Erythroblast (primary cell): ENCODE measurements around the gene IKBIP.
A peak's percentile ranks its signal among the peaks of the same experiment; 100 is the strongest.

Source experiments
- DNase-seq, 2 experiments: peaks; one replicate each; lab custom pipeline; 2025; lab: John Stamatoyannopoulos, UW
- GATA1 ChIP-seq: IDR thresholded peaks from 2 replicates; pipeline ENCODE4 v1.6.1; 2011; ENCODE audit warnings: low read depth, mild to moderate bottlenecking, control low read depth, low read length, moderate library complexity
- POLR2A ChIP-seq: IDR thresholded peaks from 2 replicates; pipeline ENCODE4 v1.6.1; 2011; ENCODE audit warnings: mild to moderate bottlenecking, low read length

IKBIP gene

DNA sequence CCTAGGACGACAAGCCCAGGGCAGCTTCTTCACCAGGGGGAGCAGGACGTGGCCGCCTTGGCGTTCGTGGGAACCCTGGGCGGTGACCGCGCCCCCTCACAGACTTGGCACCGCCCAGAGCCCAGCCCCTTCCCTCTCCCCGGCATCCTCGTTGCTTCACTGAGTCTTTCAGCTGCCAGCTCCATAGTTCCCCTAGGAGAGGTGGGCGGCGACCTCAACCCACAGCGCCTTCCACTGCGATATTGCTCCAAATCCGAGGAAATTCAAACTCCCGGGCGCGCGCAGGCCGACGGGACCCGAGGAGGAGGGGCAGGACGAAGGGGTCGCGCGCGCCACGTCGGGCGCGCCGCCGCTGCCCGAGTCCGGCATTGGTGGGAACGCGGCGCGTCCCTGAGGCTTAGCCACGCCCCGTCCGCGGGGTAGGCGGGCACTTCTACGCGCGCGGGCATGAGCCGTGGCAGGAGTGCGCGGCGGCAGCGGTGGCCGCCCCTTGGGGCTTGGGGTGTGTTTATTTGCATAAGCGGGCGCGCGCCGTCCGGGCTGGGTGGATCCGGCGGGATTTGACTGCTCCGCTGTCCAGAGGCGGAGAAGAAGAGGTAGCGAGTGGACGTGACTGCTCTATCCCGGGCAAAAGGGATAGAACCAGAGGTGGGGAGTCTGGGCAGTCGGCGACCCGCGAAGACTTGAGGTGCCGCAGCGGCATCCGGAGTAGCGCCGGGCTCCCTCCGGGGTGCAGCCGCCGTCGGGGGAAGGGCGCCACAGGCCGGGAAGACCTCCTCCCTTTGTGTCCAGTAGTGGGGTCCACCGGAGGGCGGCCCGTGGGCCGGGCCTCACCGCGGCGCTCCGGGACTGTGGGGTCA lies at the start of gene IKBIP, which contains the start of gene APAF1:
Gene IKBIP, minus strand, starts transcription at position 77 of the 860 bp plus-strand sequence. CDS start 87 bp downstream, outside the sequence.
Gene APAF1, plus strand, starts transcription at position 579 of the 860 bp plus-strand sequence. CDS start 3,070 bp downstream, outside the sequence.
- DNase-seq: peak; percentile 96 to 98
- no peak for TF ChIP-seq GATA1
- peak; percentile 68 for TF ChIP-seq POLR2A

DNA sequence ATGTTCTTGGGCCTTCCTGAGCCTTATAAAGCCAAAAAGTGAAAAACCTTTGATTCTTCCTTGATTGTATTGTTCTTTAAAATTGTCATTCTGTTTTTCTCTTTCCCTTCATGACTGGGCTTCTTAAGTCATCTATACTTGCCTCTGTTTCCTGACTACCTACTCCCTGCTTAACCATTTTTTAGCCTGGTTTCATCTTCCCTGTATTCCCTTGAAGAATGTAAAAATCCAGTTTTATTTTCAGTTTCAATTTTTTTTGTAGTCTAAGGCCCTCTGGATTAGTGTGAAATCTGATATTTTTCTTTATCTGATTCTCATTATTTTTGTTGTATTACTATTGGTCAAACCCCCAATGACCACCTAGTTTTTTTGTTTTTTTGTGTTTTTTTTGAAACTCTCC lies 46.8 kb upstream of the IKBIP start:
- no peak for DNase-seq
- TF ChIP-seq GATA1 (no peak), POLR2A (no peak)

- DNase-seq: no peak
- TF ChIP-seq GATA1 (no peak), POLR2A (no peak)
Observed at GRCh38 chr12:98686603-98687002, 42.0 kb upstream of the IKBIP start.

DNA sequence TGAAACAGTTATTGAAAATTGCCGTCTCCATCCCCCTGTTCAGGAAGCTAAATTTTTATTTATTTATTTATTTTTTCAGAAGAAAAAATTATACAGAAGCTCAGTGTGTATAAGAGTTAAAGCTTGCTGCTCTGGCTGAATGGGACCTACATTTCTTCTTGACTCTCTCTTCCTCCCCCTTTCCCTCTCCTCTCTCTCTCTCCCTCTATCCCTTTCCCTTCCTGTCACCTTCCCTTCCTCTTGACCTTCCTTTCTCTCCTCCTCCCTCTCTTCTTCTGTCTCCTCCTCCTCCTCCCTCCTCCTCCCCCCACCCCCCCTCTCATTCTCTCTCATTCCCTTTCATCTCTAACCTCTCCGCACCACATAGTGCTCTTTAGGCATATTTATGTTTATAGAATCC lies 39.6 kb upstream of the IKBIP start:
- DNase-seq: no peak
- no peak for TF ChIP-seq POLR2A

DNA sequence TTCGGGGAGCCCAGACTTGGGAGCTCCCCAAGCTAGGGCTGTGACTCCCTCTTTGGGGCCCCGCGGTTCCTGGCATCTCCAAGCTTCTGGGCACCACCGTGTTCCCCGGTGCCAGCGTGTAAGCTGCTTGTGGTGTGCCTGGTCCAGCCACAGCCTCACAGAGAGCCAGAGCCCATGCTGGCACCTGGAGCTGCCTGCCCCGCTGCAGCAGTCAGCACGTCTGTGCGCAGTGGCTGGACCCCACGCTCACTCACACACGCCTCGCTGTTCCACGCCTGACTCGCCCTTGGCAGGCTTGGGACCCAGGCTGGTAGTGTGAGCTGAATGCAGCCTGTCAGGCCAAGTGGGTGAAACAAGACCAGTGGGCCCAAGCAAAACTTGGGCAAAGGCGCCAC lies 35.0 kb upstream of the IKBIP start:
- TF ChIP-seq GATA1 (no peak), POLR2A (no peak)
- no peak for DNase-seq

DNA sequence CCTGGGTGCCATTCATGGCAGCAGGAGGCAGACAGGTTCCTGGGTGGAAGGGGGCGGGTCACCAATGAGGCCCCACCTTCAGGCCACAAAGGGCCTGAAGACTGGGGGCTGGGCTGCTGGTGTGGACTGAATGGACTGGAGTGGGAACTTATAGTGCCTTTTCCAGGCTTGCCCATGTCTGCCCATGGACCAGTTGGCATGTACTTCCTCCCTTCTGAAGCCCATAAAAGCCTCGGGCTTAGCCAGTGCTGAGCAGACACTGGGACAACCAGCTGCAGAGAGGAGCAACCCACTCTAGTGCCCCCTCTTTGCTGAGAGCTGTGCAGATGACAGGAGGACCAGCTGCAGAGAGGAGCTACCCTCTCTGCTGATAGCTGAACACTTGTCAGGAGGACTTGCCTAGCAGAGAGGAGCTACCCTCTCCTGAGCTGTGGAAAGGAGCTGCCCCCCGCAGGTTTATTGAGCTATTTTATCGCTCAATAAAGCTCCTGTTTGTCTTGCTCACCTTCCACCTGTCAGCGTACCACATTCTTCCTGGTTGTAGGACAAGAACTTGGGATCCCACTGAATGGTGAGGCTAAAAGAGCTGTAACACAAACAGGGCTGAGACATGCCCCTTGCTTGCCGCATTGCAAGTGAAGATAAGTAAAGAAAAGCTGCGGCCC lies 34.5 kb upstream of the IKBIP start:
- TF ChIP-seq GATA1 (no peak), POLR2A (no peak)
- no peak for DNase-seq

DNA sequence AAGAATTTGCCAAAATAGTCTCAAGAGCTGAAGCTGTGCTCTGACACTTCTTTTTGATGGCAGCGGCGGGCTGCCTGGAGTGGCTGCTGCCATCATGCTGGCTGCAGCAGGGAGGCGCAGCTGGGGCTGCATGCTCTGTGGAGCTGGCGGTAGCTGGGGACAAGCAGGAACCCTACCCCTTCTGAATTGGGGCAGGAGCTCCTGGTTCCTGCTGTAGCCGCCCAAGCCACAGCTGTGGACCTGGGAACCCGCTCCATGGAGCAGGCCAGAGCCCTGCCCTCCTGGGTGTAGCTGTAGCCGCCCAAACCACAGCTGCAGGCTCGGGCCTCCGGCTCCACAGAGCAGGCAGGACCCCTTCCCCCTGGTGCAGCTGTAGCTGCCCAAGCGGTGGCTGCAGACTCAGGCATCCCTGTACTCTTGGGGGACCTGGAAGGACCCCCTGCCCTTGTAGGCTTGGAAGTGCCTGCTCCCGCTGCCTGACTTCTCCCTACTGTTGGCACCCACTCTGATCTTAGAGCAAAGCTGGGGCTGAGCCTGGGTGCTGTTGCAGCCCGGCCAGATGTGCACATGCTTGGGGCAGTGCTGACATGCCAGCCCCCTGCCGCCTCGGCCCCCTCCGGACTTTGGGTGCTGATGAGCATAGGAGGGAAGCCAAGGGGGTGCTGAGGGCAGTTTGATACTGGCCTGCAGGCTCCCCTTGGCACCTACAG lies 33.8 kb upstream of the IKBIP start:
- no peak for DNase-seq
- no peak for TF ChIP-seq POLR2A
- no peak for TF ChIP-seq GATA1

DNA sequence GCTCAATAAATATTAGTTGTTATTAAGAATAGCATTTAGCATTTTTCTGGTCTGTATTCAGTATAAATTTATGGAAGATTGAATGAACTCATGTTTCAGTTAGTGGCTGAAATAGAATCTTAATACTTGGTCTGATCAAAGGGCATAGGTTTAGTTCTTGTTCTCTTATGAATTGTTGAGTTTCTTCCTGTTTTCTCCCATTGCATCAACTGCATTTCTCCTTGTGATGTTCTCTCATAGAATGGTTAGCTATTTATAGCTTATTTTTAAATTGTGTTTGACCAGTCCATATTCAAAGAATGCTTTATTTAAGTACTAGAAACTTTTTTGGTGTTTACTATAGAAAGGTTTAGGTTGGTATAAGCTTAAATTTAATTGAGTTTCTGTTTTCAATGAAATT lies 30.3 kb upstream of the IKBIP start:
- DNase-seq: no peak
- TF ChIP-seq GATA1: no peak
- TF ChIP-seq POLR2A: no peak

GRCh38 chr12:98671459-98671858 lies 26.9 kb upstream of the IKBIP start:
- DNase-seq: no peak

GRCh38 chr12:98669751-98670150 lies 25.2 kb upstream of the IKBIP start:
- TF ChIP-seq POLR2A: no peak
- no peak for TF ChIP-seq GATA1
- no peak for DNase-seq

More at GRCh38 chr12:98671459-98671858, 26.9 kb upstream of the IKBIP start:
- TF ChIP-seq GATA1: no peak
- no peak for TF ChIP-seq POLR2A

DNA sequence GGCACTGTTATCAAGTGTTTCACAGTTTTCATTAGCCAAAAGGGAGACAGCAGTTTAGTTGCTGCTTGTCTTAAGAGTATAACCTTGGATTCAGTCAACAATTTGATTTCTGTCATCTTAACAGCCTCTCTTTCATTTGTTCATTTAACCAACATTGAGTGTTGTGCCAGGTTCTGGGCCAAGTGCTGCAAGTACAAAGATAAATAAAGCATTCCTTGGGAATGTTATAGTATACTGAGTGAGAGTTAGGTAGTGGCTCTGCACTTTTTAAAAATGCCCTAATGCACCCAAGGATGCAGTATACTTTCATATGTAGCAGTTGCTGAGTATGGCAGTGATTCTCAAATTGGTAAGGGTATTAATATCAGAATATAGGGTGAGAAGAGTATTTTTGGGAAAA lies 15.9 kb upstream of the IKBIP start:
- TF ChIP-seq GATA1: no peak
- no peak for TF ChIP-seq POLR2A

GRCh38 chr12:98656289-98657101 lies 11.9 kb upstream of the IKBIP start:
- TF ChIP-seq POLR2A: no peak
- DNase-seq: no peak

More for the DNA sequence above, 15.9 kb upstream of the IKBIP start:
- no peak for DNase-seq
